ENCODE results near the gene SIN3A. TPM values are rescaled to one million over a fixed set of nuclear protein-coding genes. Genes with fewer than 3 reads are reported as not detected.

Gene SIN3A
- total and polyA plus RNA-seq, 9 of the 15 experiments (the other 6 are each of a cell fraction or from before 2014, with no cell fraction given), result 11.1 to 70.3 (median 25.3) TPM

DNA sequence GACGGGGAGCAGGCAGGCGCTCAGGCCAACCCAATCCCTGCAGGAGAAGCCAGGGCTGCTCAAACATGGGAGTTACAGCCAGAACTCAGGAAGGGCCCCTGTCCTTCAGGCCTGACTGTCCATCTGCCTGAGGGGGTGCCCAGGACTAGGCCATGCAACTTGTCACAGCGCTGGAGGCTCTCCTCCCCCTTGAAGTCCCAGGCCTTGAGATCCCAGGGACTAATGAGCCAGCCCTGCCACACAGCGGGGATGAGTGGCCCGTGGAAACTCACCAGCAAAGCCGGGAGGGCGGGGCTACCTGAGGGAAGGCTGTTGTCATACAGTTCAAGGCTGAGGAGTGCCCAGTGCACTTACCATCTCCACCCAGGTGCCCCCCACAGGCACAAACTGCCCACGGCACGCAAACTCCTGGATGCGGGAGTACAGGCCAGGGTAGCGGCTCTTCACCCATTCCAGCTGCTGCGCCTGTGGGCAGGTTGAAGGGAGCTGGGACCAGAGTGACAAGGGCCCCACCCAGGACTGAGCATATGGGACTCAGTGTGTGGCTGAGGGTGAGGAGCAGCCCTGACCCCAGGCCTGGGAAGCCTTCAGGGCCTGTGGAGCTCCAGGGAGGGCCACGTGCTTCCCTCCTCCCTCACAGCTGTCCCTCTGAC is 89.4 kb downstream of the SIN3A start:
- FAIRE-seq, result no peak
- no TSS peak for BruUV-seq (replicated peaks)
- Histone ChIP-seq H3K79me2 (ENCODE audit: control insufficient read depth, insufficient read depth, low read length) (peaks cover 1% of the 10 kb centered on the region; the same call in 1 of the 3 replicates), H4K20me1 (replicated peaks; ENCODE audit: control insufficient read depth, insufficient read depth, low read length) (no peaks in the 10 kb centered on the region), H2AFZ (ENCODE audit: low read depth, low read length) (no peak overlapping the region), H3K36me3 (ENCODE audit: control insufficient read depth, insufficient read depth, low read length) (peaks cover 88% of the 10 kb centered on the region; the same call in 2 of the 3 replicates), H3K4me1 (replicated peaks in 1 of 2; ENCODE audit: control insufficient read depth in 2 of 2, insufficient read depth in 2 of 2, low read length in 2 of 2) (peaks cover under 1 to 11% of the 10 kb centered on the region in 2 experiments; a peak in 4 of 5 replicates), H3K4me2 (ENCODE audit: insufficient read depth, low read length) (no peak overlapping the region), H3K9me1 (ENCODE audit: control insufficient read depth, insufficient read depth, low read length) (peaks cover 3% of the 10 kb centered on the region), H3K9ac (ENCODE audit: insufficient read depth in 1 of 2, low read depth in 2 of 2, low read length in 2 of 2) (peak overlapping the region in 1 of 2 experiments; percentile 62; a peak in 2 of 4 replicates), H3K27me3 (ENCODE audit: control insufficient read depth in 2 of 2, insufficient read depth in 2 of 2, low read length in 2 of 2) (no peaks in the 10 kb centered on the region; a peak in 1 of 5 replicates), H3K4me3 (no peak overlapping the region), H3K27ac (ENCODE audit: extremely low read depth, low read depth, low read length) (no peak overlapping the region), H3K9me3 (replicated peaks; ENCODE audit: control insufficient read depth, insufficient read depth, low read depth, low read length) (no peaks in the 10 kb centered on the region)
- WGBS (ENCODE audit: insufficient coverage, low coverage, missing lambda C conversion rate), result 86% methylated on average over 12 of the region's 13 CpGs
- in situ Hi-C loops (cut with MboI) (no loop called here), intact Hi-C loops (cut with micrococcal nuclease) (no loop called here)
- no peak for DNase-seq (ENCODE audit: extremely low read depth in 1 of 4, low spot score in 3 of 4)
- TF ChIP-seq CBFA2T2 (conservative IDR thresholded peaks at IDR 0.05) (no peak), RCOR1 (IDR thresholded peaks at IDR 0.05; ENCODE audit: borderline replicate concordance in 1 of 2, low read depth in 2 of 2, low read length in 2 of 2) (no peak), RBFOX2 (IDR thresholded peaks at IDR 0.05; ENCODE audit: low read depth, low read length) (peak; percentile 44; the same call in 1 of the 2 replicates), POLR2G (IDR thresholded peaks at IDR 0.05; ENCODE audit: low read depth, low read length) (peak; percentile 63; the same call in 1 of the 2 replicates), ZNF324 (CRISPR knock-in tag; IDR thresholded peaks at IDR 0.05) (no peak), HMG20B (CRISPR knock-in tag; IDR thresholded peaks at IDR 0.05) (no peak), TEAD4 (IDR thresholded peaks at IDR 0.05; ENCODE audit: low read length) (no peak), TEAD4 (CRISPR knock-in tag; IDR thresholded peaks at IDR 0.05; ENCODE audit: borderline replicate concordance) (no peak), NR2C1 (IDR thresholded peaks at IDR 0.05) (no peak), NR2C1 (tag; IDR thresholded peaks at IDR 0.05) (no peak), NCOA4 (IDR thresholded peaks at IDR 0.05; ENCODE audit: partially characterized antibody) (no peak), EGR1 (conservative IDR thresholded peaks at IDR 0.05) (no peak), CBFA2T3 (IDR thresholded peaks at IDR 0.05) (peak; percentile 17; the same call in 1 of the 2 replicates), ZFX (CRISPR knock-in tag; IDR thresholded peaks at IDR 0.05) (no peak), PHF20 (IDR thresholded peaks at IDR 0.05; ENCODE audit: partially characterized antibody) (no peak), ESRRB (CRISPR knock-in tag; IDR thresholded peaks at IDR 0.05; ENCODE audit: borderline replicate concordance) (no peak), ARHGAP35 (IDR thresholded peaks at IDR 0.05; ENCODE audit: partially characterized antibody) (no peak), DNMT1 (IDR thresholded peaks at IDR 0.05) (no peak)
- TF ChIP-seq, protein P1, sequence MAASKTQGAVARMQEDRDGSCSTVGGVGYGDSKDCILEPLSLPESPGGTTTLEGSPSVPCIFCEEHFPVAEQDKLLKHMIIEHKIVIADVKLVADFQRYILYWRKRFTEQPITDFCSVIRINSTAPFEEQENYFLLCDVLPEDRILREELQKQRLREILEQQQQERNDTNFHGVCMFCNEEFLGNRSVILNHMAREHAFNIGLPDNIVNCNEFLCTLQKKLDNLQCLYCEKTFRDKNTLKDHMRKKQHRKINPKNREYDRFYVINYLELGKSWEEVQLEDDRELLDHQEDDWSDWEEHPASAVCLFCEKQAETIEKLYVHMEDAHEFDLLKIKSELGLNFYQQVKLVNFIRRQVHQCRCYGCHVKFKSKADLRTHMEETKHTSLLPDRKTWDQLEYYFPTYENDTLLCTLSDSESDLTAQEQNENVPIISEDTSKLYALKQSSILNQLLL (CRISPR knock-in tag; IDR thresholded peaks at IDR 0.05; ENCODE audit: borderline replicate concordance), result no peak
- TF ChIP-seq, protein P2, sequence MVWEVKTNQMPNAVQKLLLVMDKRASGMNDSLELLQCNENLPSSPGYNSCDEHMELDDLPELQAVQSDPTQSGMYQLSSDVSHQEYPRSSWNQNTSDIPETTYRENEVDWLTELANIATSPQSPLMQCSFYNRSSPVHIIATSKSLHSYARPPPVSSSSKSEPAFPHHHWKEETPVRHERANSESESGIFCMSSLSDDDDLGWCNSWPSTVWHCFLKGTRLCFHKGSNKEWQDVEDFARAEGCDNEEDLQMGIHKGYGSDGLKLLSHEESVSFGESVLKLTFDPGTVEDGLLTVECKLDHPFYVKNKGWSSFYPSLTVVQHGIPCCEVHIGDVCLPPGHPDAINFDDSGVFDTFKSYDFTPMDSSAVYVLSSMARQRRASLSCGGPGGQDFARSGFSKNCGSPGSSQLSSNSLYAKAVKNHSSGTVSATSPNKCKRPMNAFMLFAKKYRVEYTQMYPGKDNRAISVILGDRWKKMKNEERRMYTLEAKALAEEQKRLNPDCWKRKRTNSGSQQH (CRISPR knock-in tag; IDR thresholded peaks at IDR 0.05), result no peak
- TF ChIP-seq, protein P3, sequence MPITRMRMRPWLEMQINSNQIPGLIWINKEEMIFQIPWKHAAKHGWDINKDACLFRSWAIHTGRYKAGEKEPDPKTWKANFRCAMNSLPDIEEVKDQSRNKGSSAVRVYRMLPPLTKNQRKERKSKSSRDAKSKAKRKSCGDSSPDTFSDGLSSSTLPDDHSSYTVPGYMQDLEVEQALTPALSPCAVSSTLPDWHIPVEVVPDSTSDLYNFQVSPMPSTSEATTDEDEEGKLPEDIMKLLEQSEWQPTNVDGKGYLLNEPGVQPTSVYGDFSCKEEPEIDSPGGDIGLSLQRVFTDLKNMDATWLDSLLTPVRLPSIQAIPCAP (CRISPR knock-in tag; IDR thresholded peaks at IDR 0.05; ENCODE audit: borderline replicate concordance), result no peak
- ChIA-PET POLR2A (interaction anchor here (0.6 kb wide), 2 partner anchors 11 to 23 kb away, joined by 3 read pairs; no protein-coding TSS in a partner anchor), CTCF (ENCODE audit: low intra/inter-chr PET ratio) (no interaction called here)
- ATAC-seq, result peak; percentile 25

Measured in K562 (cell line).